WERI-Rb-1 (cell line): ENCODE measurements around the gene CCDC9B.

Experiments
- DNase-seq: peaks from one replicate; pipeline ENCODE4 v3.0.0-alpha.2; 2020
- H3K27ac ChIP-seq: fragments of 250-450 bp; sonication (Bioruptor Pico); 2 replicates; pipeline ENCODE4 v1.5.1; 2020; ENCODE audit warnings: mild to moderate bottlenecking, moderate library complexity
- H3K27me3 ChIP-seq: fragments of 250-450 bp; sonication (Bioruptor Pico); 2 replicates; pipeline ENCODE4 v1.5.1; 2021; ENCODE audit warnings: mild to moderate bottlenecking, low read depth, moderate library complexity; ENCODE audit not compliant: insufficient read depth, severe bottlenecking
- H3K36me3 ChIP-seq: fragments of 250-450 bp; sonication (Bioruptor Pico); 2 replicates; pipeline ENCODE4 v1.5.1; 2020; ENCODE audit warnings: mild to moderate bottlenecking, moderate library complexity
- H3K4me3 ChIP-seq: 2 replicates; pipeline ENCODE4 v1.5.1; 2011; ENCODE audit warnings: low read depth, mild to moderate bottlenecking, control low read depth, low read length
- H3K9me3 ChIP-seq: fragments of 250-450 bp; sonication (Bioruptor Pico); 2 replicates; pipeline ENCODE4 v1.5.1; 2021; ENCODE audit warnings: mild to moderate bottlenecking, moderate library complexity; ENCODE audit not compliant: severe bottlenecking
- CTCF ChIP-seq: IDR thresholded peaks from 2 replicates; pipeline ENCODE4 v1.5.1; 2011; ENCODE audit warnings: low read depth, mild to moderate bottlenecking, control low read depth, inconsistent platforms, low read length

The CCDC9B gene

GRCh38 chr15:40363611-40364010 lies 22.9 kb upstream of the CCDC9B start:
- Histone ChIP-seq H3K4me3 (no peak overlapping the region), H3K9me3 (no peaks in the 10 kb centered on the region), H3K36me3 (peaks cover 4% of the 10 kb centered on the region), H3K27ac (no peak overlapping the region), H3K27me3 (no peaks in the 10 kb centered on the region)
- no peak for DNase-seq
- no peak for TF ChIP-seq CTCF

- Histone ChIP-seq H3K27me3 (no peaks in the 10 kb centered on the region), H3K9me3 (no peaks in the 10 kb centered on the region), H3K36me3 (no peaks in the 10 kb centered on the region; the same call in none of the 2 replicates), H3K4me3 (no peak overlapping the region), H3K27ac (no peak overlapping the region)
- no peak for DNase-seq
- no peak for TF ChIP-seq CTCF
Measured at GRCh38 chr15:40361640-40362039, 20.9 kb upstream of the CCDC9B start.

GRCh38 chr15:40360015-40360414 lies 19.3 kb upstream of the CCDC9B start:
- Histone ChIP-seq H3K9me3 (no peaks in the 10 kb centered on the region), H3K36me3 (no peaks in the 10 kb centered on the region; the same call in 1 of the 2 replicates), H3K27ac (no peak overlapping the region), H3K27me3 (no peaks in the 10 kb centered on the region), H3K4me3 (no peak overlapping the region)
- no peak for TF ChIP-seq CTCF
- DNase-seq = no peak

- no peaks in the 10 kb centered on the region for H3K36me3 ChIP-seq
- H3K4me3 ChIP-seq = peak overlapping the region; percentile 59
- peak overlapping the region; percentile 68 for H3K27ac ChIP-seq
- H3K9me3 ChIP-seq = no peaks in the 10 kb centered on the region
- H3K27me3 ChIP-seq = no peaks in the 10 kb centered on the region
- peak; percentile 84 for DNase-seq
- TF ChIP-seq CTCF = peak; percentile 42
Measured at GRCh38 chr15:40358471-40359353, 18.0 kb upstream of the CCDC9B start.

- peak within 1 kb of the TSS; percentile 86 for H3K27ac ChIP-seq
- no peaks in the 10 kb centered on the region for H3K27me3 ChIP-seq
- TF ChIP-seq CTCF = no peak
- H3K36me3 ChIP-seq = no peaks in the 10 kb centered on the region
- DNase-seq = peak; percentile 89
- H3K4me3 ChIP-seq = peak within 1 kb of the TSS; percentile 59
- H3K9me3 ChIP-seq = no peaks in the 10 kb centered on the region
Measured at GRCh38 chr15:40357723-40358470, 17.2 kb upstream of the CCDC9B start, which contains the start of gene DISP2. DISP2 (plus strand) TSS chr15:40358219; CDS start chr15:40358322, 103 bp downstream.
